HepG2 (cell line): Measurements from ENCODE around the gene CDK5RAP2. TPM values are rescaled to one million over a fixed set of nuclear protein-coding genes. Genes with fewer than 3 reads are reported as not detected.

ENCODE experiments used
- ELF4 ChIP-seq: sonication (generic); formaldehyde crosslinking; IDR thresholded peaks from 2 replicates; pipeline ENCODE4 v1.5.0; 2020; ENCODE audit warnings: missing genetic modification reagents, mild to moderate bottlenecking, moderate library complexity, borderline replicate concordance
- FOSL1 ChIP-seq: sonication (generic); formaldehyde crosslinking; IDR thresholded peaks from 2 replicates; pipeline ENCODE4 v1.9.0; 2021; ENCODE audit warnings: missing genetic modification reagents, borderline replicate concordance
- HNRNPL ChIP-seq: fragments of 200-400 bp; formaldehyde crosslinking; IDR thresholded peaks from 2 replicates; pipeline ENCODE4 v1.6.1; 2017; ENCODE audit warnings: mild to moderate bottlenecking, low read depth, low read length
- MAF1 ChIP-seq: sonication (generic); formaldehyde crosslinking; IDR thresholded peaks from 2 replicates; pipeline ENCODE4 v1.5.0; 2020; ENCODE audit warnings: missing genetic modification reagents, borderline replicate concordance
- RXRB ChIP-seq: IDR thresholded peaks from 2 replicates; pipeline ENCODE4 v1.6.1; 2016; ENCODE audit warnings: borderline replicate concordance, missing genetic modification reagents, missing compliant biosample characterization
- SMARCE1 ChIP-seq: fragments of 450-650 bp; IDR thresholded peaks from 2 replicates; pipeline ENCODE4 v1.6.1; 2017; ENCODE audit warnings: borderline replicate concordance
- TBX2 ChIP-seq: sonication (generic); formaldehyde crosslinking; IDR thresholded peaks from 2 replicates; pipeline ENCODE4 v1.5.0; 2020; ENCODE audit warnings: missing genetic modification reagents, mild to moderate bottlenecking, borderline replicate concordance
- YY1 ChIP-seq: IDR thresholded peaks from 2 replicates; pipeline ENCODE4 v1.6.1; 2011; ENCODE audit warnings: low read length, low read depth, moderate library complexity, mild to moderate bottlenecking; ENCODE audit not compliant: insufficient read depth, insufficient replicate concordance
- ZBTB8A ChIP-seq: sonication (generic); formaldehyde crosslinking; IDR thresholded peaks from 2 replicates; pipeline ENCODE4 v1.4.0; 2020; ENCODE audit warnings: mild to moderate bottlenecking, low read depth, missing genetic modification reagents, borderline replicate concordance
- ZFYVE20 ChIP-seq: sonication (generic); formaldehyde crosslinking; IDR thresholded peaks from 2 replicates; pipeline ENCODE4 v1.8.0; 2023; ENCODE audit warnings: low read depth, mild to moderate bottlenecking, moderate library complexity, missing genetic modification reagents, borderline replicate concordance
- ZNF256 ChIP-seq: sonication (generic); formaldehyde crosslinking; conservative IDR thresholded peaks from 2 replicates; pipeline ENCODE4 v1.4.0; 2020; ENCODE audit warnings: missing genetic modification reagents
- ZNF335 ChIP-seq: sonication (generic); formaldehyde crosslinking; IDR thresholded peaks from 2 replicates; pipeline ENCODE4 v1.4.0; 2020; ENCODE audit warnings: missing genetic modification reagents
- ZNF431 ChIP-seq: sonication (generic); formaldehyde crosslinking; IDR thresholded peaks from 2 replicates; pipeline ENCODE4 v1.9.0; 2022; ENCODE audit warnings: missing genetic modification reagents, low read depth, mild to moderate bottlenecking, borderline replicate concordance
- ZNF761 ChIP-seq: sonication (generic); formaldehyde crosslinking; conservative IDR thresholded peaks from 2 replicates; pipeline ENCODE4 v1.4.0; 2020; ENCODE audit warnings: mild to moderate bottlenecking, missing genetic modification reagents
- polyA plus RNA-seq, 8 experiments: library from polyadenylated mRNA; depleted of rRNA in 3 of 8; stranded (reverse) in 7 of 8; unstranded in 1 of 8; fragments of >200 nt; fragmentation: Illumina TruSeq in 4 of 8; extraction: Trizol in 4 of 8; gene quantifications; 2 replicates each; pipeline versions ENCODE4 v1.2.1 to v1.2.3, GENCODE V29; 2011 to 2016; ENCODE audit warnings: low read depth in 4 of 8, missing spikeins in 1 of 8, mixed read lengths in 1 of 8; ENCODE audit not compliant: insufficient read depth in 1 of 8
- total RNA-seq, 5 experiments: library from RNA; depleted of rRNA; stranded (reverse); fragments of >200 nt; fragmentation: Illumina TruSeq; extraction: Trizol; gene quantifications; 2 replicates each; pipeline ENCODE4 v1.2.3, GENCODE V29; 2016; ENCODE audit warnings: low read depth in 1 of 5
- TF ChIP-seq, protein P1 (sequence below): IDR thresholded peaks from 2 replicates; pipeline ENCODE4 v1.6.1; 2016
- TF ChIP-seq, protein P2 (sequence below): sonication (generic); formaldehyde crosslinking; IDR thresholded peaks from 2 replicates; pipeline ENCODE4 v1.5.1; 2020; ENCODE audit warnings: mild to moderate bottlenecking, missing genetic modification reagents, moderate library complexity
- TF ChIP-seq, protein P3 (sequence below): sonication (generic); formaldehyde crosslinking; IDR thresholded peaks from 2 replicates; pipeline ENCODE4 v1.9.0; 2021; ENCODE audit warnings: missing genetic modification reagents, mild to moderate bottlenecking, borderline replicate concordance

Gene CDK5RAP2
- total and polyA plus RNA-seq, 2 of the 13 experiments (the other 11 are each of a cell fraction or from before 2014, with no cell fraction given), result 31.8 to 42.2 TPM

DNA sequence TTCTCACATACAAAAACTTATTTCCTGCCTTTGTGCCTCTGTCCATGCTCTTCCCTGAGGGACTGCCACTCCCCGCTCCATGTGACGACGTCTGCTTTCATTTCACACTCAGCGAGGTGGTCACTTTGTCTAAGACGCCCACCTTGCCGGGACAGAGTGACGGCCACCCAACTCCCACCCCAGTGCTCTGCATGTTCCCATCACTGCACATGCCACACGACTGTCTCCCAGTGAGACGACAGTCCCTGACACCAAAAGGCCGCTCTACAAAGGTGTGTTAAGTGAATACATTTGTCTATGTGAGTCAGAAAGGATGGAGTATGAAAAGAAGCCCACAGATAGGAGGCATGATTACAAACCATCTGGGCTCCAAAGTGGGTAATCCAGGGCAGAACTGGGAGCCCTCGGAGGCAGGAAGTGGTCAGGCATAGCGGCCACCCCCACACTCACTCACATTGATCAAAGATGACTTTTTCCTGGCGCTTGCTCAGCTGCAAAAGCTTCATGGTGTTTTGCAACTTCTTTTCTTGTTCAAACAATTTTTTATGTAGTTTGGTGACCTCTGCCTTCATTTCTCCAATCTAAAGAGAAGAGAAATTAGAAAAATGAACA lies 185.8 kb downstream of the CDK5RAP2 start (continued):
- TF ChIP-seq, protein P1, sequence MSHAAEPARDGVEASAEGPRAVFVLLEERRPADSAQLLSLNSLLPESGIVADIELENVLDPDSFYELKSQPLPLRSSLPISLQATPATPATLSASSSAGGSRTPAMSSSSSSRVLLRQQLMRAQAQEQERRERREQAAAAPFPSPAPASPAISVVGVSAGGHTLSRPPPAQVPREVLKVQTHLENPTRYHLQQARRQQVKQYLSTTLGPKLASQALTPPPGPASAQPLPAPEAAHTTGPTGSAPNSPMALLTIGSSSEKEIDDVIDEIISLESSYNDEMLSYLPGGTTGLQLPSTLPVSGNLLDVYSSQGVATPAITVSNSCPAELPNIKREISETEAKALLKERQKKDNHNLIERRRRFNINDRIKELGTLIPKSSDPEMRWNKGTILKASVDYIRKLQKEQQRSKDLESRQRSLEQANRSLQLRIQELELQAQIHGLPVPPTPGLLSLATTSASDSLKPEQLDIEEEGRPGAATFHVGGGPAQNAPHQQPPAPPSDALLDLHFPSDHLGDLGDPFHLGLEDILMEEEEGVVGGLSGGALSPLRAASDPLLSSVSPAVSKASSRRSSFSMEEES, result no peak
- TF ChIP-seq ZFYVE20 (no peak), TBX2 (no peak), ZBTB8A (CRISPR knock-in tag) (no peak), ELF4 (CRISPR knock-in tag) (no peak), SMARCE1 (no peak), ZNF761 (CRISPR knock-in tag) (no peak), HNRNPL (no peak), RXRB (0 out of 2 replicates have a peak, but pooled peaks have one; percentile 52), MAF1 (CRISPR knock-in tag) (no peak), ZNF431 (CRISPR knock-in tag) (no peak), ZNF335 (CRISPR knock-in tag) (no peak), YY1 (no peak), ZNF256 (CRISPR knock-in tag) (no peak), FOSL1 (CRISPR knock-in tag) (no peak)
- TF ChIP-seq, protein P2, sequence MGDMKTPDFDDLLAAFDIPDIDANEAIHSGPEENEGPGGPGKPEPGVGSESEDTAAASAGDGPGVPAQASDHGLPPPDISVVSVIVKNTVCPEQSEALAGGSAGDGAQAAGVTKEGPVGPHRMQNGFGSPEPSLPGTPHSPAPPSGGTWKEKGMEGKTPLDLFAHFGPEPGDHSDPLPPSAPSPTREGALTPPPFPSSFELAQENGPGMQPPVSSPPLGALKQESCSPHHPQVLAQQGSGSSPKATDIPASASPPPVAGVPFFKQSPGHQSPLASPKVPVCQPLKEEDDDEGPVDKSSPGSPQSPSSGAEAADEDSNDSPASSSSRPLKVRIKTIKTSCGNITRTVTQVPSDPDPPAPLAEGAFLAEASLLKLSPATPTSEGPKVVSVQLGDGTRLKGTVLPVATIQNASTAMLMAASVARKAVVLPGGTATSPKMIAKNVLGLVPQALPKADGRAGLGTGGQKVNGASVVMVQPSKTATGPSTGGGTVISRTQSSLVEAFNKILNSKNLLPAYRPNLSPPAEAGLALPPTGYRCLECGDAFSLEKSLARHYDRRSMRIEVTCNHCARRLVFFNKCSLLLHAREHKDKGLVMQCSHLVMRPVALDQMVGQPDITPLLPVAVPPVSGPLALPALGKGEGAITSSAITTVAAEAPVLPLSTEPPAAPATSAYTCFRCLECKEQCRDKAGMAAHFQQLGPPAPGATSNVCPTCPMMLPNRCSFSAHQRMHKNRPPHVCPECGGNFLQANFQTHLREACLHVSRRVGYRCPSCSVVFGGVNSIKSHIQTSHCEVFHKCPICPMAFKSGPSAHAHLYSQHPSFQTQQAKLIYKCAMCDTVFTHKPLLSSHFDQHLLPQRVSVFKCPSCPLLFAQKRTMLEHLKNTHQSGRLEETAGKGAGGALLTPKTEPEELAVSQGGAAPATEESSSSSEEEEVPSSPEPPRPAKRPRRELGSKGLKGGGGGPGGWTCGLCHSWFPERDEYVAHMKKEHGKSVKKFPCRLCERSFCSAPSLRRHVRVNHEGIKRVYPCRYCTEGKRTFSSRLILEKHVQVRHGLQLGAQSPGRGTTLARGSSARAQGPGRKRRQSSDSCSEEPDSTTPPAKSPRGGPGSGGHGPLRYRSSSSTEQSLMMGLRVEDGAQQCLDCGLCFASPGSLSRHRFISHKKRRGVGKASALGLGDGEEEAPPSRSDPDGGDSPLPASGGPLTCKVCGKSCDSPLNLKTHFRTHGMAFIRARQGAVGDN (CRISPR knock-in tag), result peak; percentile 47
- TF ChIP-seq, protein P3, sequence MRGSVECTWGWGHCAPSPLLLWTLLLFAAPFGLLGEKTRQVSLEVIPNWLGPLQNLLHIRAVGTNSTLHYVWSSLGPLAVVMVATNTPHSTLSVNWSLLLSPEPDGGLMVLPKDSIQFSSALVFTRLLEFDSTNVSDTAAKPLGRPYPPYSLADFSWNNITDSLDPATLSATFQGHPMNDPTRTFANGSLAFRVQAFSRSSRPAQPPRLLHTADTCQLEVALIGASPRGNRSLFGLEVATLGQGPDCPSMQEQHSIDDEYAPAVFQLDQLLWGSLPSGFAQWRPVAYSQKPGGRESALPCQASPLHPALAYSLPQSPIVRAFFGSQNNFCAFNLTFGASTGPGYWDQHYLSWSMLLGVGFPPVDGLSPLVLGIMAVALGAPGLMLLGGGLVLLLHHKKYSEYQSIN (CRISPR knock-in tag), result no peak
